GM12873 (cell line): ENCODE results near the gene MROH2A.

Experiments used
- TF ChIP-seq, protein P1 (sequence below): IDR thresholded peaks from 2 replicates; pipeline ENCODE4 v1.5.1; 2012; ENCODE audit warnings: low read depth, mild to moderate bottlenecking, moderate library complexity, low read length, control low read depth; ENCODE audit not compliant: insufficient read depth; ENCODE audit errors: missing control alignments

MROH2A gene

DNA sequence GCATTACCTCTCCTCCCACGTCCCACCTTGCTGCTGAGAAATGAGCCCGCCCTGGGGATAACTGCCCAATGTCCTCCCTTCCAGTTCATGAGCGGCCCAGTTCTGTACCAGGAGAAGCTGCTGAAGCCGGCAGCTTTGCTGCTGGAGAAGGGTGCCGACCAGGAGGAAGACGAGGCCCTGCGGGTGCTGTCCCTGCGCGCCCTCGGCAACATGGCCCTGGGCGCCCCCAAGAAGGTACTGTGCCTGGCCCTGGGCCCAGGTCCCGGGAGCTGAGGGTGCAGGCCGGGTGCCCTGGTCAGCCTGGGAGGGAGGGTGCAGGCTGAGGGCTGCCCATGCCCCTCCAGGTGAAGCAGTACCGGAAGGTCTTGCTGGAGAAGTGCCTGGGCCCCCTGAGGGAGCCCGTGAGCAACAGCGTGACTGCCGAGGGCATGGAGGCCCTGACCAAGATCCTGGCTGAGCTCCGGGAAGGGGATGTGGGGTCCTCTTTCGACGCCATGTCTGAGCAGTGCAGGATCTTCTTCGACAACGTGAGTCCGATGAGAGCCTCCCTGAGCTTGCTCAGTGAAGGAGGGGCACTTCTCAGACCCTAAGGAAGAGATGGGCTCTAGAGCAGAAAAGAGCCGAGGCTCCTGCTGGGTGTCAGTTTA, 50.5 kb downstream of the MROH2A start:
- TF ChIP-seq, protein P1, sequence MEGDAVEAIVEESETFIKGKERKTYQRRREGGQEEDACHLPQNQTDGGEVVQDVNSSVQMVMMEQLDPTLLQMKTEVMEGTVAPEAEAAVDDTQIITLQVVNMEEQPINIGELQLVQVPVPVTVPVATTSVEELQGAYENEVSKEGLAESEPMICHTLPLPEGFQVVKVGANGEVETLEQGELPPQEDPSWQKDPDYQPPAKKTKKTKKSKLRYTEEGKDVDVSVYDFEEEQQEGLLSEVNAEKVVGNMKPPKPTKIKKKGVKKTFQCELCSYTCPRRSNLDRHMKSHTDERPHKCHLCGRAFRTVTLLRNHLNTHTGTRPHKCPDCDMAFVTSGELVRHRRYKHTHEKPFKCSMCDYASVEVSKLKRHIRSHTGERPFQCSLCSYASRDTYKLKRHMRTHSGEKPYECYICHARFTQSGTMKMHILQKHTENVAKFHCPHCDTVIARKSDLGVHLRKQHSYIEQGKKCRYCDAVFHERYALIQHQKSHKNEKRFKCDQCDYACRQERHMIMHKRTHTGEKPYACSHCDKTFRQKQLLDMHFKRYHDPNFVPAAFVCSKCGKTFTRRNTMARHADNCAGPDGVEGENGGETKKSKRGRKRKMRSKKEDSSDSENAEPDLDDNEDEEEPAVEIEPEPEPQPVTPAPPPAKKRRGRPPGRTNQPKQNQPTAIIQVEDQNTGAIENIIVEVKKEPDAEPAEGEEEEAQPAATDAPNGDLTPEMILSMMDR, result no peak

GRCh38 chr2:233829193-233830110, 51.3 kb downstream of the MROH2A start:
- TF ChIP-seq, protein P1, result no peak

DNA sequence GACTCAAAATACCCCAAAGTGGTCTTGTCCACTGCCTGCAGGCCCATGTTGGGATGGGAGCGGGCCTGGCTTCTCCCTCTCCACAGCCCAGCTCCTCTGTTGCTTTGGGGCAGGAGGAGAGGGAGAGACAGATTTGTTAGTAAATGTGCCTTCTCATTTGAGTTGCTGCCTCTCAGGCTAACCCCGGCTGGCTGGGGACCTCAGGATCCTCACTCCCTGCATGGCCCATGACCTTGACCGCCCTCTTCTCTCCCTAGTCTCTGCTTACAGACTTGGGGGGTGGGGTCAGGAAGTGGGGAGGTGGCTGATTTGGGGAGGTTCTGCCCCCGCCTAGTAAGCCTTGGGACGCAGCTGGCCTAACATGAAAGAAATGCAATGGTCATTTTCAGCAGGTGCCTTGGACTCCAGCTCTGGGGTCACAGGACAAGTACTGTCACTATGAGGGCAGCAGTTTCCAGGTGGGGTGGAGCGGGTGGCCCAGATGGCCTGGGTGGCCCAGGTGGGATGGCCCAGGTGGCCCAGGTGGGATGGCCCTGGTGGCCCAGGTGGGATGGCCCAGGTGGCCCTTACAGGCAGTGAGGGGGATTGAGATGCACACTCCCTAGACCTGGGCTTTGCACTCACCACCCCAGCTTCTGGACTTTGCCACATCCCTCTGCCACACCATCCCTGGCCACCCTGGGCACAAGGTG, 52.1 kb downstream of the MROH2A start:
- TF ChIP-seq, protein P1, result no peak

GRCh38 chr2:233831011-233831721, 53.0 kb downstream of the MROH2A start:
- TF ChIP-seq, protein P1, result no peak

DNA sequence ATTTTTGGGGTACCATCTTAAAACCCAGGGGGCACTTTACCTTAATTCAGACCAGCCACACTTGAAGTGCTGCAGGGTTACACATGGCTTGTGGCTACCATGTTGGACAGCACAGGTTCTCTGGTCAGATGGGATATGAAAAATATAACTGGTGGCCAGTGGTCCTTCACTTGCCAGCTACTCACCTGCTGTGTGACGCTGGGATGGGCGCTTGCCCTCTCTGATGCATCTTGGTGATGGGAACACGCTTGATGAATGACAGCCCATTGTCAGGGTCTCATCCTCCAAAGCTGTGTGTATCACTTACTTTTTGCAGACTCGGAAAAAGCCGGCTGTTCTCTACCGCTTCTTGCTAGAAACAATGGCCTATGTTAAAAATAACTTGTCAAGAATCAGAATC, 53.7 kb downstream of the MROH2A start:
- TF ChIP-seq, protein P1, result no peak

- TF ChIP-seq, protein P1, result no peak
Observed at GRCh38 chr2:233832414-233832813, 54.3 kb downstream of the MROH2A start.

DNA sequence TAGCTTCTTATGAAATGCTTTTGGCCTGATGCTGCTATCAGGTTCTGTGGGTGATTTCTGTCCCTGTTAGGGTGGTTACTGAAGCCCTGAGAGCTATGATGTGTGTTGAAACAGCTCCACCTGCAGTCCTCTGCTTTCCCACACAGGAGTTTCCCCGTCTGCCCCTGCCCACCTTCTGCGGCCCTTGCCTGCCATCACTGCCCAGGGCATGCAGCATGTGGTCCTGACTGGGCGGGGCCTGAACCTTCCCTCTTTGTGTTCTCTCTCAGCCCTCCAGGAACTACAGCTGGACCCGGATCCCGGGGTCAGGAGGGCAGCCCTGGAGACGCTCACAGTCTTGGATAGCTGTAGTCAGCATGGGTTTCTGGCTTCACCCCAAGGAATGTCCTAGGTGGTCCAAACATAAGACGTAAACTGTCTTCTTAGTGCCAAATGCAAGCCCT, 54.8 kb downstream of the MROH2A start:
- TF ChIP-seq, protein P1, result peak; percentile 41
